Stomach (tissue), 9 donors: ENCODE measurements around the gene ASMTL. TPM values are rescaled to one million over a fixed set of nuclear protein-coding genes. Genes with fewer than 3 reads are reported as not detected.

Source experiments
- DNase-seq, 2 donors: peaks; one replicate each; pipeline versions ENCODE4 v3.0.0 to v3.0.0-alpha.2; 2013 to 2019
- H3K27ac ChIP-seq, 5 donors: fragments of 200-600 bp in 4 of 5; sonication (generic) in 4 of 5; one replicate each; pipeline ENCODE4 v1.5.1; 2013 to 2019; ENCODE audit warnings: mild to moderate bottlenecking in 1 of 5, moderate library complexity in 1 of 5
- H3K27me3 ChIP-seq, 3 donors: fragments of 200-600 bp; sonication (generic); one replicate each; pipeline ENCODE4 v1.5.1; 2017 to 2019; ENCODE audit warnings: mixed run types in 1 of 3
- H3K36me3 ChIP-seq, 4 donors: fragments of 200-600 bp; sonication (generic); 1 replicate in 3 of 4; 2 replicates in 1 of 4; pipeline ENCODE4 v1.5.1; 2016 to 2019
- H3K4me1 ChIP-seq, 4 donors: fragments of 200-600 bp; sonication (generic); one replicate each; pipeline ENCODE4 v1.5.1; 2016 to 2019
- H3K4me3 ChIP-seq, 4 donors: fragments of 200-600 bp; sonication (generic) in 3 of 4; one replicate each; pipeline ENCODE4 v1.5.1; 2016 to 2019; ENCODE audit warnings: mild to moderate bottlenecking in 1 of 4
- H3K9me3 ChIP-seq, 4 donors: fragments of 200-600 bp; sonication (generic); one replicate each; pipeline ENCODE4 v1.5.1; 2016 to 2019
- CTCF ChIP-seq, 7 experiments: fragments of 450-650 bp in 4 of 7; fragments of 200-600 bp in 3 of 7; sonication (generic) in 3 of 7; IDR thresholded peaks; one replicate each; pipeline ENCODE4 v1.5.1; 2016 to 2019; ENCODE audit warnings: antibody characterized with exemption in 7 of 7, control low read depth in 2 of 7, mild to moderate bottlenecking in 1 of 7
- EP300 ChIP-seq: sonication (generic); formaldehyde crosslinking; IDR thresholded peaks from one replicate; pipeline ENCODE4 v1.6.1; 2017; ENCODE audit warnings: antibody characterized with exemption
- POLR2A ChIP-seq, 4 donors: fragments of 450-650 bp; IDR thresholded peaks; one replicate each; pipeline ENCODE4 v1.6.1; 2016; ENCODE audit warnings: antibody characterized with exemption in 4 of 4, control low read depth in 2 of 4, mild to moderate bottlenecking in 1 of 4, moderate library complexity in 1 of 4
- POLR2AphosphoS5 ChIP-seq, 3 donors: sonication (generic); formaldehyde crosslinking; IDR thresholded peaks; one replicate each; pipeline ENCODE4 v1.6.1; 2016; ENCODE audit warnings: antibody characterized with exemption in 3 of 3
- WGBS, 5 donors: extraction: QIAGEN DNeasy Blood & Tissue Kit in 3 of 5; methylation state at CpG; one replicate each; pipeline versions ENCODE4 v1.1.5 to v1.1.7; 2013 to 2018; 5-methylcytosine and 5-hydroxymethylcytosine counted together
- intact Hi-C: fragments of 100-400 bp; cut with DNase I; formaldehyde crosslinking; loops from one replicate; pipeline ENCODE4 v1.15.1; 2023; ENCODE audit warnings: low total_unique reads
- polyA plus RNA-seq, 3 donors: library from polyadenylated mRNA; stranded (reverse); fragments of 200-250 nt; gene quantifications; one replicate each; pipeline ENCODE4 v1.2.3, GENCODE V29; 2013
- total RNA-seq, 5 donors: library from RNA; depleted of rRNA; stranded (reverse); fragments of >200 nt; gene quantifications; one replicate each; pipeline versions ENCODE4 v1.1.0 to v1.2.3, GENCODE V29; 2014 to 2016
- donor health status: healthy with polysubstance abuse.
- donor health status: Bipolar disorder and iron deficiency.
- donor health status: healthy.

Gene ASMTL
- total and polyA plus RNA-seq, 8 donors = 5.8 to 45.8 (median 17.9) TPM

GRCh38 chrX:1462110-1462509 is 9.4 kb upstream of the ASMTL start:
- Histone ChIP-seq H3K27me3 (peaks cover 0 to 35% (median 13%) of the 10 kb centered on the region in 3 donors), H3K9me3 (no peaks in the 10 kb centered on the region), H3K4me3 (no peak overlapping the region), H3K36me3 (peaks cover 0 to 7% (median 0%) of the 10 kb centered on the region in 4 donors), H3K27ac (peak overlapping the region in 1 of 5 donors; percentile 38), H3K4me1 (peaks cover 0 to 20% (median 6%) of the 10 kb centered on the region in 4 donors)
- TF ChIP-seq POLR2AphosphoS5 (IDR thresholded peaks at IDR 0.05) (no peak), POLR2A (IDR thresholded peaks at IDR 0.05) (no peak), CTCF (IDR thresholded peaks at IDR 0.05) (no peak)
- no peak for DNase-seq
- intact Hi-C loops = loop anchor here (10.0 kb wide), 1 partner anchor 113 kb away; no protein-coding TSS in a partner anchor

GRCh38 chrX:1455948-1456280 is 3.2 kb upstream of the ASMTL start:
- no peak overlapping the region for H3K27ac ChIP-seq
- no peaks in the 10 kb centered on the region for H3K36me3 ChIP-seq
- DNase-seq = peak in 1 of 2 donors; percentile 8
- TF ChIP-seq CTCF (IDR thresholded peaks at IDR 0.05) = no peak
- TF ChIP-seq POLR2A (IDR thresholded peaks at IDR 0.05) = no peak
- TF ChIP-seq EP300 = no peak
- TF ChIP-seq POLR2AphosphoS5 (IDR thresholded peaks at IDR 0.05) = no peak
- H3K4me1 ChIP-seq = peaks cover 14 to 27% (median 24%) of the 10 kb centered on the region in 4 donors
- no peak overlapping the region for H3K4me3 ChIP-seq
- intact Hi-C loops = loop anchor here (5.0 to 10.0 kb wide), 3 partner anchors 61 to 1149 kb away; partner anchors contain the start of genes AKAP17A and SLC25A6
- 66 to 83% (median 73%) methylated on average over 3 of the region's 3 CpGs for WGBS, 5 donors
- H3K27me3 ChIP-seq = no peaks in the 10 kb centered on the region
- H3K9me3 ChIP-seq = no peaks in the 10 kb centered on the region

GRCh38 chrX:1453951-1454785 is 1.5 kb upstream of the ASMTL start:
- TF ChIP-seq EP300 (no peak), CTCF (IDR thresholded peaks at IDR 0.05) (peak in 5 of 7 experiments; percentile 83 to 97 (median 92)), POLR2A (IDR thresholded peaks at IDR 0.05) (no peak), POLR2AphosphoS5 (IDR thresholded peaks at IDR 0.05) (peak in 2 of 3 donors; percentile 15 to 54)
- Histone ChIP-seq H3K27me3 (no peaks in the 10 kb centered on the region), H3K4me3 (peak overlapping the region; percentile 66 to 90 (median 72)), H3K36me3 (no peaks in the 10 kb centered on the region), H3K9me3 (no peaks in the 10 kb centered on the region), H3K4me1 (peaks cover 17 to 35% (median 29%) of the 10 kb centered on the region in 4 donors), H3K27ac (peak overlapping the region; percentile 42 to 97 (median 92))
- peak; percentile 88 to 93 for DNase-seq
- intact Hi-C loops = loop anchor here (10.0 kb wide), 2 partner anchors 59 to 1151 kb away; partner anchors contain the start of gene SLC25A6
- WGBS, 5 donors = 3 to 6% (median 5%) methylated on average over 29 to 45 of the region's 45 CpGs

GRCh38 chrX:1453395-1453783 is 680 bp upstream of the ASMTL start:
- Histone ChIP-seq H3K27ac (peak overlapping the region; percentile 80 to 97 (median 92)), H3K36me3 (no peaks in the 10 kb centered on the region), H3K4me3 (peak overlapping the region; percentile 66 to 90 (median 72)), H3K27me3 (no peaks in the 10 kb centered on the region), H3K9me3 (no peaks in the 10 kb centered on the region), H3K4me1 (peaks cover 17 to 35% (median 29%) of the 10 kb centered on the region in 4 donors)
- intact Hi-C loops = loop anchor here (10.0 kb wide), 2 partner anchors 59 to 1151 kb away; partner anchors contain the start of gene SLC25A6
- DNase-seq = no peak
- 0 to 1% (median 0%) methylated on average over 14 to 34 of the region's 34 CpGs for WGBS, 5 donors
- TF ChIP-seq EP300 (no peak), CTCF (IDR thresholded peaks at IDR 0.05) (no peak), POLR2AphosphoS5 (IDR thresholded peaks at IDR 0.05) (no peak), POLR2A (IDR thresholded peaks at IDR 0.05) (no peak)
